A172 (cell line): ENCODE measurements around the gene MEGF11. TPM values are rescaled to one million over a fixed set of nuclear protein-coding genes. Genes with fewer than 3 reads are reported as not detected.

Experiments
- DNase-seq: peaks from one replicate; pipeline ENCODE4 v3.0.0-alpha.2; 2015; ENCODE audit warnings: low spot score
- total RNA-seq: library from RNA; depleted of rRNA; stranded (reverse); fragments of >200 nt; shearing (Covaris generic); gene quantifications from 2 replicates; pipeline ENCODE4 v1.2.3, GENCODE V29; 2014

MEGF11 gene
- total RNA-seq, 1 experiment from 2014 or later: 0.57 TPM

DNA sequence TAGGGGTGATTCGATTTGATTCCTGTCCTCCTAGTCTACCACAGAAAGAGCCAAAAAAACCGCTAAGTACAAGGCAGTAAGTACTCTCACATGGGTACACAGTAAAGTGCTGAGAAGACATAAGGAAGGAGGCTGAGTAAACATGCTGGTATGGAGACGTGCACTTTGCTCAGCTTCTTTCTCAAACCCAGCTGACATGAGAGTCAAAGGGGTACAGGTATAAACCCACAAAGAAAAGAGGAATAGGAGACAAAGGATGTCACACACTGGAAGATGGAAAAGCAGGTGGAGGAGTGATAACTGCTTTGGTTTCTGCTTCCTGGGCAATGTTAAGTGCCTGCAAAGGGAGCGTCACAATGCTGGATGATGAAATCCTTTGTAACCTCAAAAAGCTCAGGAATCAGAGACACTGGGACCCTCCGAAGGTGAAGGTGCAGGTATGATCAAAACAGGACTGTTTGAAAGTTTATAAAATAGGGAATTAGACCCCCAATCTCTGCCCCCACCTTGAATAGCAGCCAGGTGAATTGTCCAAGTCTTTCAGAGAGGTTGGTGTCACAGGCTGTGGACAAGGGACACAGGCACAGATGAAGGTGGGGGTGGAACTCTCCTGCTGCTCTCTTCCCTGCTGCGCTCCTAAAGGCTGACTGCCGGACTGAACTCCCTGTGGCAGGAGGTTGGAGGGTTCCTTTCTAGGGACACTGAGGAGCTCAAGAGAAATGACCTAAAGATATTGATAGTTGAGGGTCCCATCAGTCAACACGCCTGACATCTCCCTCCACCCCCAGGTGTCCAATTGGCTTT lies 282.4 kb downstream of the MEGF11 start:
- DNase-seq: no peak

DNA sequence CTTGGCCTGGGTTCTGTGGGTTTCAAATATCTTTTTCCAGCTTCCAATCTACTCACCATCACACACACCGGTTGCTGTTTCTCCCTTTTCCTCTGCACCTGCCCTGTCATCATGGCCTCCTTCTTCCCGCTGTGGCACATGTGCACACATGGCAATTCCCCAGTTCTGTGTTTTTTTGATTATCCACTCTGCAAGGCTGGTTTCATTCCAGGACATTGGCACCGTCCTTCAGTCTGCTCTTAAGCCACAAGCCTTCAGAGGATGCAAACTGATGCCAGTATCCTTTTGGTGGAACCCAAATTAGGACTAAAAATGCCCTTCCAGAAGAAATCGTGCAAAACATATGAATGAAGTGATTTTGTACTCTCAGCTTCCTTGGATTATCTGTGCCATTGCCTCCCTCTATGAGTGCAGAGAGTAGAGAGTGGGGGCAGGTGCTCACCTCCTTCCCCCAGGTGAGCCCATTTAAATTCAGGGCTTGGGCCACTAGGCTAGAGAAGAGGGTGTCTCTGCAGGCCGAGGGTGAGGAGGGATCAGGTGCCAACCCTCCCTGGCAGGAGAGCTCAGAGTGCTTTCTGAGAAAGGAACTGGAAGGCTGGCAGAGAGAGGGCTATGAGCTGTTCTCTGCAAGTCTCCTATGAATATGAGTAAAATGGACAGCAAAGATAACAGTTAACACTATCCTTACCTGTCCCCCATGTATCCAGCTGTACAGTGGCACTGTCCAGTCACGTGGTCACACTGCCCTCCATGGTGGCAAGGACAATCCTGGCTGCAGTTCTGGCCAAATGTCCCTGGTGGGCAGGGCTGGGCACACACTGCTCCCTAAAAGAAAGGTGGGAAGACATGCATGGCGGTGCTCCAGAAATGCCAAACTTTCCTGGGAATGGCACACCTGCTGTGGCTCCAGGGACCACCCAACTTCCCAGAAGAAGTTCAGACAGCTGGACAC lies 283.4 kb downstream of the MEGF11 start:
- no peak for DNase-seq

DNA sequence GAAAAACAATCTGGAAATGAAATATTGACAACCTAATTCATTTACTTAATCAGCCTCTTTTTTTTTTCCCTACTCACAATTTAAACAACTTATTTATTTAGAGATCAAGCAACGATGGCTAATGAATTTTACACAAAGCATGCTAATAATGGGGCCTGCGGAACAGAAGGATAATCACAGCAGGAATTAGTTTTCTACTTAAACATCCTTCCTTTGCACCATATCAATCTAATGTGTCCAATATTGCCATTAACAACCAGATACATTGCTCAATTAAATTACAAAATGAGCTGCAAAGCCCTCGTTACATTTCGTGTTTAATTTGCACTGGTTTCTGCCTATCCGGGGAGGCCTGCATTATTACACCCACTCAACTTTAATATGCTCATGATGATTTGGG lies 285.0 kb downstream of the MEGF11 start:
- no peak for DNase-seq

- no peak for DNase-seq
These were observed 288.6 kb downstream of the MEGF11 start for GRCh38 chr15:65964792-65965433.

GRCh38 chr15:65963911-65964482 lies 289.6 kb downstream of the MEGF11 start:
- no peak for DNase-seq

GRCh38 chr15:65963358-65963757 lies 290.2 kb downstream of the MEGF11 start:
- DNase-seq: no peak

- DNase-seq: no peak
These were observed 291.4 kb downstream of the MEGF11 start for GRCh38 chr15:65962187-65962586.

- no peak for DNase-seq
These were observed 293.0 kb downstream of the MEGF11 start for GRCh38 chr15:65960586-65960985.

DNA sequence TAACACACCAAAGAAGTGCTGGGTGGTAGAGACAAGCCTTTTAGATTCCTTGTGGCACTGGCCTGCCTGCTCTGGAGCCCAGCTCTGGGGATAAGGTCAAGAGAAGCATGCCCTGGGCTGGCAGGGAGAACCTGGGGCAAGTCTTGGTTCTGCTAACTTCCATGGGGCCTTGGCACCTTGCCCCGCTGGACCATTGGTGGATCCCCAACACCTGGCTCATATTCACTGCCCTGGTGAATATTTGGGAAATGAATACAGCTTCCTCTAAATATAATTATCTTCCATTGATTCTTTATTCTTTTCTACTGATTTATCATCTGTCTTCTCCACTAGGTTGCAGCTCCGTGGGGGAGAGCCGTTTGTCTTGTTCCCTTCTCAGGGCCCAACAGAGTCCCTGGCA lies 294.7 kb downstream of the MEGF11 start:
- DNase-seq: no peak

- DNase-seq: no peak
These were observed 296.1 kb downstream of the MEGF11 start for GRCh38 chr15:65957451-65957850.

- no peak for DNase-seq
These were observed 296.7 kb downstream of the MEGF11 start for GRCh38 chr15:65956899-65957298.

GRCh38 chr15:65956307-65956706 lies 297.2 kb downstream of the MEGF11 start:
- no peak for DNase-seq

DNA sequence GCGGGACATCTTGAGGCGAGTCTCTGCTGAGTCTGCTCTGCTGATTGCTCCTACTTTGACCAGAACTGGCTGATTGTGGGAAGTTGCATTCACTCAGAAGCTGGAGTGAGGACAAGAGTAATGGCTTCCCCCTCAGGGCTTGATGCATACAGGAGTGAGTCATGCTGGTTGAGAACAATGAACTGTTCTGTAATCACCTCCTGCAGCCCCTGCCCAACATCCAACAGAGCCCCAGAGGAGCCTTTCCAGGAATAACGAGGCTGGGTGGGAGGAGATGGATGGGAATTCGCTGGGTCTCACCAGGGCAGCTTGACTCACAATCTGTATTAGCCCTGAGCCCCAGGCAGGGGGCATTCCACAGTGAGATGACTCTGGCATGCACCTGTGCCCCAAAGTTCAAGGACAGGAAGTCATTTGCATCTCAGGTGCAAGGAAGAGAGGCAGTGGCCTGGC lies 299.2 kb downstream of the MEGF11 start:
- peak; percentile 89 for DNase-seq

DNA sequence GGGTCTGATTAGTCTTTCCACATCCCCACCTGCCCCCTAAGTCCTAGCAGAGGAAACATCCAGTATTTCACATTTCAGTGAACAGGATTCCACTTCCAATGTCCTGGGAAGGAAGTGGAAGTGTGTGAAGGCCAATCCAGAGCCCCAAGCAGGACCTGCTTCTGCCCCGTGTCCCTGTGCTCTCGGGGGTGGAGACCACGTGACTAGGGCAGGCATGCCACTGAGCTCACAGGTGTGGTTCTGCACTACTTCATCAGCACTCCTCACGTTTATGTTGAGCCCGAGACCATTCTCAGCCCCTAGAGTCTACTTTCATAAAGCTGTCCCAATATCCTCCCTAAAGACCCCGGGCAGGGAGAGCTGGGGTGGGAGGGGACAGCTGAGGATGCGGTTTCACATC lies 299.9 kb downstream of the MEGF11 start:
- DNase-seq: no peak

GRCh38 chr15:65952391-65953053 lies 301.0 kb downstream of the MEGF11 start:
- DNase-seq: peak; percentile 51

- no peak for DNase-seq
These were observed 302.5 kb downstream of the MEGF11 start for GRCh38 chr15:65951007-65951406.

- DNase-seq: no peak
These were observed 304.1 kb downstream of the MEGF11 start for GRCh38 chr15:65949491-65949890.

DNA sequence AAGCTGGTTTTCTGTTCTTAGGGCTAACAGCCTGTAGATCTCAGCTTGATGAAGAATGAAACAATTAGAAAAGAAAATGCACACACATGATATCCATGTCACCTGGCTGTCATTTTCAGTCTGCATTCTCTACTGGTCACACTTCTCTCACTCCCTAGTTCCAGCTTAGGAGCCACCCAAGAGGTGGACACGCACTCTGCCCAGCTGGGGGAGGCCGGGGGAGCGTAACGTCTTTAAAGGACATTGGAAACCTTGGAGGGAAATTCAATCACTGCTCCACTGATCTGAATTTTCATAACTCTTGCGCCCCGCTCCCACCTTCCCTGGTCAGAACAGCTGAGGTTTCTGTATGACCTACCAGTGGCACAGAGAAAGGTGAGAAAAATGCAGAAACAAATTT lies 304.5 kb downstream of the MEGF11 start:
- DNase-seq: no peak

GRCh38 chr15:65948383-65948782 lies 305.2 kb downstream of the MEGF11 start:
- no peak for DNase-seq

DNA sequence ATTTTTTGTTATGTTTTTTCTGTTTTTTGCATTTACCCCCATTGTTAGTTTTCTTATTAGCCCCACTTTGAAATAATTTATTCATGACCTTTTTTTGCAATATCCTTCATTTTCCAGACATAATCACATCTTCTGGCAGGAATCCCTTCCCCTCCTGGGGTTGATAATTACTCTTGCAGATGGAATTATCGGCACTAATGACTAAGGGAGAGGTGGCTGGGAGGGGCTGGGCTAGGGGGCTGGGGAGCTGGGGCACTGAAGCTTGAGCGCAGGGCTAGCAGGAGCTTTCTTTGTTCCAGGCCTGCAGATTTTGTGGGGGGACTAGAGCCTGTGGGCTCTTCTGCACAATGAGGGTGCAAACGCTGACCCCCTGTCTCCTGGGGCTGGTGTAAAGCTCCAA lies 306.5 kb downstream of the MEGF11 start:
- DNase-seq: no peak

- no peak for DNase-seq
These were observed 307.9 kb downstream of the MEGF11 start for GRCh38 chr15:65945616-65946015.
